IPS DF 4.7 (cell line): ENCODE results near the gene EEF1G.
"Not testable (repeated sequence)": the region's sequence is repeated elsewhere in the genome, so short reads cannot be mapped to it uniquely, and the experiment has no call there.

Source experiments
- DNase-seq: peaks from one replicate; pipeline ENCODE4 v3.0.0-alpha.2; 2013; ENCODE audit warnings: low spot score; ENCODE audit errors: extremely low read depth

Gene EEF1G

GRCh38 chr11:62555464-62556107, 18.1 kb downstream of the EEF1G start:
- no peak for DNase-seq

DNA sequence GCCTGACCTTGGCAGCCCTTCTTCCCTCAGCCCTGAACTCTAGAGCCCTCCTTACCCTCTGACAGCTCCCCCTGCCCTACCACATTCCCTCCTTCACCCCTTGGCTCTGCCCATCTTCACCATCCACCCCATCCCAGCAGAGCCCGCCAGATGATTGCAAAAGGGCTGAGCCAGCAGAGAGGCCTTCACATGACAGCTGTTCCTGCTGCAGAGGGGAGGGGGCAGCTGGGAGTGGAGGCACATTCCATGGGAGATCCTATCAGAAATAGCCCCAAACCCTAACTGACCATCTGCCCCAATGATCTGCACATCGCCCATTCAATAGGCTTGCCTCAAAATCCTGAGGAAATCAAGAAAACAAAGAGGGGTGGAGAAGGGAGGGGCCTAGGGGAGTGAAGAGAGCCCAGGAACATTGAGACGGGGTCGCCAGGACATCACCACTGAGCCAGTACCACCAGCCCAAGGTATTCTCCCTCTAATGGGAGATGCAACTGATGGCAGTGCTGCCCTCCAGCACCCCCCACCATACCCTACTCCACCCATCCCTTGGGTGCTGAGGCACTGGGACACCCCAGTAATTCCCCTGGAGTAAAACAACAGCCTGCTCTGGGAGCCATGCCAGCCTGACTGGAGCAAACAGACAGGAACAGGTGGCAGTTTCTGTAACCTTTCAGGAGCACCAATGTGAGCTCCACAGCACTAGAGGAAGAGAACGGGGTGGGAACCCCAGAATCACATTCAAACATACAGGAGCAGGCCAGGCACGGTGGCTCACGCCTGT, 19.1 kb downstream of the EEF1G start:
- no peak for DNase-seq

DNA sequence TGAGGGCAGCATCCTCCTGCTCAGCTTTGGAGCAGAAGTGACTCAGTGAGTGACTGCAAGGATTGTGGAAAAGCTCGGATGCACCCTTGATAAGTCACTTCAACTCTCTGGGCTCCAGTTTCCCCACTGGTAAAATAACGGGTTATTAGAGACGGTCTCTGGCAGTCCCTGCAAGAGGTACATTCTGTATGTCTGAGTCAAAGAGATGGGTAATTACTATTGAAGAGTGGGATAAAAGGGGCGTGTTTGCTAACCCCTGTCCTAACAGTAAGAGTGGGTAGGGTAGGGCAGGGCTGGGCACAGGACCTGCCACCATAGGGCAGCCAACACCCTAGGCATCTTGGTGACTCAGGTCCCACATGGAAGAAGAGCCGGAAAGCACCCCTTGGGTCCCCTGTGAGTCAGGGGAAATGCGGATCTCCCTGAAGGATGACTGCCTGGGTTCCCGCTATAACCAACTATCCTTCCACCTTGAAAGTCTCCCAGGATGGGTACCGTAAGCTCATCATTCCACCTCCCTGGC, 19.8 kb downstream of the EEF1G start:
- DNase-seq = no peak

DNA sequence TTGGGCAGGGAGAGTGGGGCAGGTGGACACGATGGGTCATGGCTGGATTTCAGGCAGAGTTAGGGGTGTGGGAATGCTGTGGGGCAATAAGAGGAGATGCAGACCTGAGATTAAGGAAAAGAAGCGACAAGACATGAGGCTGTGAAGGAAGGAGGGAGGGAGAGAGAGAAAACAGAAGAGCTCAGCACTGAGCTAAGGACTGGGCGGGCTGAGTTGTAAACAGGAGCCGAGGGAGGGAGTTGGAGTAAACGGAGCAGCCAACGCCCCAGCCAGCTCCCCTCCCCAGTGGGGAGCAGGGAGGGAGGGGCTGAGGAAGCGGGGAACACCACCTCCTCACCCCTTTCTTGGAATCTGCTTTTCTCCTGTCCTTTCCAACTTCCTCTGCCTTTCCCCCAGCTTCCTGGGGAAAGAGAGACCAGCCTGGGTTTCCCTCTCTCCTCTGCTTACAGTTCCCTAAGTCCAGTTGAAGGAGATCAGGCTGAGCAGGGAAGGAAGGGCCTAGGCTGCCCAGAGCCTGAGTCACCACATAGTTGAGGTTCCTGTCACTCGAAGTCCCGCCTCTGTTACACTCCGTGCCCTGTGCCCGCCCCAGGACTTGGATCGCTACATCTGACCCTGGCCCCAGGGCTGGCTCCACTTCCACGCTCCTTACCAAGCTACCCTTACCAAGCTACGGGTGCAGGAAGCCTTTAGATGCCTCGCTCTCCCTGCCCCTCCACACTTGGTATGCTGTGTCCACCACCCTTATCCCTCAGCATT, 20.4 kb downstream of the EEF1G start:
- DNase-seq = no peak

DNA sequence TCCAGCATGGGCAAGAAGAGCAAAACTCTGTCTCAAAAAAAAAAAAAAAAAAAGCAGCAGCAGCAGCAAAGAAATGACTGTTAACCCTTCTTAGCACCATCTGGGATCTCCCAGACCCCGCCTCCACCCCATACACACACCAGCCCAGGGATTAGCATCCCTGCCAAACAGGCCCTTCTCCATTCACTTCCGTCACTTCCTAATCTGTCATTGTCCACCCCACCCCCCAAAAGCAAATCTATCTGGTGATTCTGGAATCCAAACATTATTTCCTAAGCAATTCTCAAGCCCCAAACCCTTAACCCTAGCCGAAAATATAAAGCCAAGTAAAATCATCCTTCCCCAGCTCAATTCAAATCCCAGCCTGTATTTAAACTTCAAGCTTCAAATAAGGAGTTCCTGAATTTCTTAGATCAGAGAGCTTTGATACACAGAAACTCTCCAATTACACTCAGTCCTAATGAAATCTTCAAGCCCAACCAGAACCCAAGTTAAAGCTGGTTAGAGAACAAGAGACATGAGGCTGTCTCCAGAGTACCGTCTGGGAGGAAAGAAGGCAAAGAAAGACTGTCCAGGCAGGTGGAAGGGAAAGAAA, 21.1 kb downstream of the EEF1G start:
- DNase-seq = no peak

GRCh38 chr11:62550478-62550877, 23.2 kb downstream of the EEF1G start:
- DNase-seq = not testable (repeated sequence)

DNA sequence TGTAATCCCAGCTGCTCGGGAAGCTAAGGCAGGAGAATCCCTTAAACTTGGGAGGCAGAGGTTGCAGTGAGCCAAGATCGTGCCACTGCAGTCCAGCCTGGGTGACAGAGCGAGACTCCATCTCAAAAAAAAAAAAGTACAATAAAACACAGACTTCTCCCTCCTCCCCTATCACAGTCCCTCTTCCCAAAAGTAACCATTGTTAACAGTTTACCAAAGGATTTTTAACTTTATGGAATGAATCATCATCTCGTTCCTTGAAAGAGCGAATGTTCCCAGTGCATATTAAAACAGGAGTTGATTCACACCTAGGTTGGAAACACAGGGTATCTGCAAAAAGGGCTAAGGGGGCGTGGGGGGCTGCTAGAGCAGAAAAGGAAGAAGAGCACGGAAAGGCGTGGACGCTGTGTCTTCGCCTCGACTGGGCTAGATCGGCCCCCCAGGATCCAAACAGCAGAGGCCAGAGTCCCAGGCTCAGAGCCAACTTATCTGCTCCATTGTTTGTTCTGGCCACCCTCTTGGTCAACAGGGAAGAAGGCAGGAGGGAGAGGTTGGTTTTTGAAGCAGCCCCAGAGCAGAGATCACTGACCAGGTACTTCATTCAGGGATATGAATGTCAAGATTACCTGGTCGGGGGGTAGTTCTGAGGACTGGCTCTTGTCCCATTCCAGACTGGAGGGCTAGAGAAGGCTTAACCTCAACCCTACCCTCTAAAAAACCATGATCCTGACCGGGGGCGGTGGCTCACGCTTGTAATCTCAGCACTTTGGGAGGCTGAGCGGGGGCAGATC, 25.0 kb downstream of the EEF1G start:
- DNase-seq = no peak

DNA sequence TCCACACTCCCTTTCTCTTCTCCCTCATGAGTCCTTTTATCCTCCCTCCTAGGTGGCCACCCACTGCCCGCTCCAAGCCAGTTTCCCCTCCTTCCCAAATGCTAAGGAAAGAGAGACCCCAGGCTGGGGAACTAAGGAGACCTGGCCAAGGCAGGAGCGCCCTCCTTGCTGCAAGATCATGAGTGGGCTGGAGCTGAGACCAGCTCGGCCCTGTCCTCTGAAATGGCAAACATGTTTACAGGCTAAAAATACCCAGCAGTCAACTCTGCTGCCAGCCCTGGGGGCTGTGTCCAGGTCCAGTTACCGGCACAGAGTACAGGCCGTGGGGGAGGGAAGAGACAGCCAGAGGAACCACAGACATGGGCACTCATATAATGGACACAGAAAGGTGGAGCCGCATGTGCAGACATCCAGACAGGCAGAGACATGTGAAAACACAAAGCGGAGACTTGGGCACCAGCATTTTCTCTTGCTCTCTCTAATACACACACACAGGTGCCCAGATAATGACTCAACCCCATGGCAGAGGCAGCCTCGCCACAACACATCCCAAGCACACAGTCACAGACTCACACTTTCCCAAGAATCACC, 25.9 kb downstream of the EEF1G start:
- no peak for DNase-seq

DNA sequence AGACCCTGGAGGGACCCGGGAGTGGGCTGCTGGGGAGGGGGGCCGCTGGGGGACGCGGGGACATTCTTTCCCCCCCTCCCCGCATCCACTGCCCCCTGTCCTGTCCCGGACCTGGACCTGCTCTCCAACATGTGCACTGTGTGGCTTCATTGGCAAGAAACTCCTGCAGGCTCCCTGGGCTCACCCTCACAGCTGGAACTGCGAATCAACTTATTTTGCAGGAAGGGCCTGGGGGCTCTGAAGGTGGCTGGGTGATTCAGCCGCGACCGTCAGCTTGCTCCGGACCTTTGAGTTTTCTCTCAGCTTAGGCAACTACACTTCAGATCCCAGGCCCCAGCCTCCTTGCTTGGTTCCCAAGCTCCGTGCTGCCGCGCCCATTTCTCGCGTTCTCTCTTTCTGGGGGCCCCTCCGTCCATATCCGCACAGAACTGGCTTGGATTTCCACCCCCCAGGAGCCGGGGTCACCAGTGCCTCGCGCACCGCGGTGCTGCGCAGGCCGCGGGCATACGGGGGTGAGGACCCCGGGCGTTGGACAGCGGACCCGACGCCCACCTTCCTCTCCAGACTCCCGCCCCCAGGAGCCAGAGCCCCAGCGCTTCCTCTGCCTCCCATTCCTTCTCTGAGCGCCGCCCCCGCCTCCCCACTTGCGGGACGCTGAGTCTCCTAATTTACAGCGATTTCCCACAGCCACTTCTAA, 26.6 kb downstream of the EEF1G start:
- no peak for DNase-seq

- no peak for DNase-seq
Observed at GRCh38 chr11:62546244-62546928, 27.3 kb downstream of the EEF1G start, which contains the start of gene AHNAK. Gene AHNAK, minus strand, starts transcription at chr11:62546806. Its CDS starts 10,708 bp downstream, at chr11:62536098.

- no peak for DNase-seq
Observed at GRCh38 chr11:62545437-62546243, 28.1 kb downstream of the EEF1G start.

- DNase-seq = no peak
Observed at GRCh38 chr11:62544581-62545436, 28.9 kb downstream of the EEF1G start.

- no peak for DNase-seq
Observed at GRCh38 chr11:62543680-62544444, 29.8 kb downstream of the EEF1G start.

- DNase-seq = no peak
Observed at GRCh38 chr11:62542750-62543567, 30.7 kb downstream of the EEF1G start.

DNA sequence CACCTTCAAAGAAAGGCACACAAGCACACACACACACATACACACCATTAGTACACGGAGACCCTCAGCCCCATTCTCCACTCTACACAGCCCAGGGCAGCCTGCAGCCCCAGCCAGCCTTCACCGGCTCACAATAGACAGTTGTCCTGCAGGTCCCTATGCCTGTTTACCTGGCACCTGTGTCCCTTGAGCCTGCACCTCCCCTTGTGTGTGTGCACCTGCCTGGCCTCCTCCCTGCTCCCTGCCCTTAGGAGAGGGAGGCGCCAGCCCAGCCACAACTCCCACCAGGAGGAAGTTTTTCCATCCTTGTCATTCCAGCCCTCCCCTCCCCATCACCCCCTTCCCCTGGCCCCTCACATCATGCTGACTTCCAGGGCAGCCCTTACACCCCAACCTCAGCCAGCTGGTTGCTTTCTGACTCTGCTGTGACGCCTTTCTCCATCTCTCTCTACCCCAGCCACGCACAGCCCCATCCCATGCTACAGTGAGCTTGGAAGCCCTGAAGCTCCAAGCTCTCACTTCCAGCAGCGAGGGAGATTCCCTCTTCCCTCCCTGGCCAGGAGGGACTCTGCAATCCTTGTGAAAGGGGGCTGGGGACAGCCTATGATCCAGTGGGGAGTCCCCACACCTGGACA, 31.5 kb downstream of the EEF1G start:
- DNase-seq = no peak
